Jurkat, Clone E6-1 (cell line): ENCODE measurements around the gene PML.
"Not testable (repeated sequence)": the region's sequence is repeated elsewhere in the genome, so short reads cannot be mapped to it uniquely, and the experiment has no call there.

Experiments
- DNase-seq: peaks from one replicate; pipeline ENCODE4 v3.0.0-alpha.2; 2011; ENCODE audit warnings: low read depth, low spot score
- H3K4me3 ChIP-seq: 2 replicates; pipeline ENCODE4 v1.5.1; 2011; ENCODE audit warnings: mild to moderate bottlenecking, low read length, control low read depth, moderate library complexity

The PML gene

GRCh38 chr15:74072614-74073337 is 78.3 kb downstream of the PML start:
- not testable (repeated sequence) for DNase-seq, H3K4me3 ChIP-seq

GRCh38 chr15:74075781-74076180 is 81.3 kb downstream of the PML start:
- DNase-seq, H3K4me3 ChIP-seq: not testable (repeated sequence)

- not testable (repeated sequence) for DNase-seq, H3K4me3 ChIP-seq
Measured at GRCh38 chr15:74082450-74082849, 87.9 kb downstream of the PML start, which contains the start of gene GOLGA6A. Gene GOLGA6A (minus strand): TSS chr15:74082550. CDS start chr15:74082509, 41 bp downstream.

GRCh38 chr15:74094567-74094966 is 100.1 kb downstream of the PML start:
- H3K4me3 ChIP-seq, DNase-seq: not testable (repeated sequence)

- not testable (repeated sequence) for H3K4me3 ChIP-seq, DNase-seq
Measured at GRCh38 chr15:74095610-74096009, 101.1 kb downstream of the PML start.

- not testable (repeated sequence) for H3K4me3 ChIP-seq
Measured at GRCh38 chr15:74096753-74097474, 102.4 kb downstream of the PML start.

More at GRCh38 chr15:74096753-74097474, 102.4 kb downstream of the PML start:
- DNase-seq = not testable (repeated sequence)
